ENCODE measurements around the gene MACIR. TPM values are rescaled to one million over a fixed set of nuclear protein-coding genes. Genes with fewer than 3 reads are reported as not detected.

MACIR gene
- total and polyA plus RNA-seq, 10 of the 15 experiments (the other 5 are each of a cell fraction or from before 2014, with no cell fraction given) = 2.1 to 16.1 (median 10.8) TPM

- ChIA-PET RAD21 (ENCODE audit: unreplicated experiment) (interaction anchor here (1.4 to 4.8 kb wide), 2 partner anchors 8 to 84 kb away, joined by 3 to 34 read pairs; no protein-coding TSS in a partner anchor), CTCF (interaction anchor here (0.8 to 1.4 kb wide), 5 partner anchors 9 to 213 kb away, joined by 3 to 4 read pairs (median 3); no protein-coding TSS in a partner anchor), POLR2A (interaction anchor here (1.3 kb wide), 1 partner anchor 9 kb away, joined by 5 read pairs; no protein-coding TSS in a partner anchor), SMC1A (ENCODE audit: uncharacterized antibody, unreplicated experiment) (interaction anchor here (0.6 to 9.1 kb wide), 5 partner anchors 9 to 128 kb away, joined by 3 to 64 read pairs (median 3); no protein-coding TSS in a partner anchor)
- peaks cover 61% of the 10 kb centered on the region for H3K79me2 ChIP-seq (ENCODE audit: control insufficient read depth, insufficient read depth, low read length)
- H4K20me1 ChIP-seq (ENCODE audit: control insufficient read depth, insufficient read depth) = no peaks in the 10 kb centered on the region
- H3K9me3 ChIP-seq (replicated peaks; ENCODE audit: control insufficient read depth, insufficient read depth, low read length) = no peaks in the 10 kb centered on the region; the same call in 2 of the 3 replicates
- no peak overlapping the region for H3K9ac ChIP-seq (ENCODE audit: control insufficient read depth, insufficient read depth, low read length)
- H3K27me3 ChIP-seq (replicated peaks in 1 of 2; ENCODE audit: control insufficient read depth in 2 of 2, insufficient read depth in 2 of 2, low read length in 1 of 2) = no peaks in the 10 kb centered on the region
- intact Hi-C loops (cut with micrococcal nuclease; ENCODE audit: unreplicated experiment) = no loop called here
- no peak overlapping the region for H3K27ac ChIP-seq (ENCODE audit: control insufficient read depth, insufficient read depth)
- no peak for DNase-seq (ENCODE audit: low read depth, low spot score)
- H3K36me3 ChIP-seq (ENCODE audit: control insufficient read depth in 2 of 2, insufficient read depth in 2 of 2, low read length in 1 of 2) = no peaks in the 10 kb centered on the region
- H3K4me2 ChIP-seq (ENCODE audit: control insufficient read depth, insufficient read depth) = peak overlapping the region; percentile 21; the same call in 1 of the 2 replicates
- H3K4me3 ChIP-seq = peak overlapping the region; percentile 34; the same call in 1 of the 2 replicates
- H3K4me1 ChIP-seq (ENCODE audit: control insufficient read depth, insufficient read depth, low read length) = peaks cover 3% of the 10 kb centered on the region; the same call in 1 of the 2 replicates
- in situ Hi-C loops (cut with MboI) = no loop called here
- no peak for FAIRE-seq
- ATAC-seq = no peak
- no TSS peak for BruUV-seq (replicated peaks)
- H2AFZ ChIP-seq (ENCODE audit: control insufficient read depth, low read depth, low read length) = no peak overlapping the region
- WGBS (ENCODE audit: insufficient coverage, insufficient replicate concordance, low lambda C conversion rate, missing lambda C conversion rate) = 35% methylated on average over 1 of the region's 1 CpG
- TF ChIP-seq CBX3 (IDR thresholded peaks at IDR 0.05; ENCODE audit: borderline replicate concordance, low read depth) (no peak), ATF3 (IDR thresholded peaks at IDR 0.05; ENCODE audit: borderline replicate concordance, extremely low read depth, low read depth, low read length) (no peak), ZNF217 (IDR thresholded peaks at IDR 0.05) (no peak), NR2C2 (IDR thresholded peaks at IDR 0.05; ENCODE audit: borderline replicate concordance, control insufficient read depth, insufficient read length, low read depth) (no peak), CREB1 (IDR thresholded peaks at IDR 0.05; ENCODE audit: low read depth) (no peak), SUZ12 (IDR thresholded peaks at IDR 0.05; ENCODE audit: unreplicated experiment) (no peak), SREBF1 (IDR thresholded peaks at IDR 0.05; ENCODE audit: low read length) (no peak), HDAC2 (IDR thresholded peaks at IDR 0.05) (no peak), STAT3 (IDR thresholded peaks at IDR 0.05; ENCODE audit: low read depth, low read length) (no peak), BRCA1 (IDR thresholded peaks at IDR 0.05; ENCODE audit: low read depth, low read length) (no peak), DPF2 (IDR thresholded peaks at IDR 0.05) (no peak), NKRF (conservative IDR thresholded peaks at IDR 0.05) (no peak), CREM (IDR thresholded peaks at IDR 0.05; ENCODE audit: low read depth) (no peak), CBX5 (IDR thresholded peaks at IDR 0.05; ENCODE audit: low read depth) (no peak), NFXL1 (IDR thresholded peaks at IDR 0.05; ENCODE audit: borderline replicate concordance) (no peak), SREBF2 (IDR thresholded peaks at IDR 0.05; ENCODE audit: low read length) (no peak)
- TF ChIP-seq, protein P1, sequence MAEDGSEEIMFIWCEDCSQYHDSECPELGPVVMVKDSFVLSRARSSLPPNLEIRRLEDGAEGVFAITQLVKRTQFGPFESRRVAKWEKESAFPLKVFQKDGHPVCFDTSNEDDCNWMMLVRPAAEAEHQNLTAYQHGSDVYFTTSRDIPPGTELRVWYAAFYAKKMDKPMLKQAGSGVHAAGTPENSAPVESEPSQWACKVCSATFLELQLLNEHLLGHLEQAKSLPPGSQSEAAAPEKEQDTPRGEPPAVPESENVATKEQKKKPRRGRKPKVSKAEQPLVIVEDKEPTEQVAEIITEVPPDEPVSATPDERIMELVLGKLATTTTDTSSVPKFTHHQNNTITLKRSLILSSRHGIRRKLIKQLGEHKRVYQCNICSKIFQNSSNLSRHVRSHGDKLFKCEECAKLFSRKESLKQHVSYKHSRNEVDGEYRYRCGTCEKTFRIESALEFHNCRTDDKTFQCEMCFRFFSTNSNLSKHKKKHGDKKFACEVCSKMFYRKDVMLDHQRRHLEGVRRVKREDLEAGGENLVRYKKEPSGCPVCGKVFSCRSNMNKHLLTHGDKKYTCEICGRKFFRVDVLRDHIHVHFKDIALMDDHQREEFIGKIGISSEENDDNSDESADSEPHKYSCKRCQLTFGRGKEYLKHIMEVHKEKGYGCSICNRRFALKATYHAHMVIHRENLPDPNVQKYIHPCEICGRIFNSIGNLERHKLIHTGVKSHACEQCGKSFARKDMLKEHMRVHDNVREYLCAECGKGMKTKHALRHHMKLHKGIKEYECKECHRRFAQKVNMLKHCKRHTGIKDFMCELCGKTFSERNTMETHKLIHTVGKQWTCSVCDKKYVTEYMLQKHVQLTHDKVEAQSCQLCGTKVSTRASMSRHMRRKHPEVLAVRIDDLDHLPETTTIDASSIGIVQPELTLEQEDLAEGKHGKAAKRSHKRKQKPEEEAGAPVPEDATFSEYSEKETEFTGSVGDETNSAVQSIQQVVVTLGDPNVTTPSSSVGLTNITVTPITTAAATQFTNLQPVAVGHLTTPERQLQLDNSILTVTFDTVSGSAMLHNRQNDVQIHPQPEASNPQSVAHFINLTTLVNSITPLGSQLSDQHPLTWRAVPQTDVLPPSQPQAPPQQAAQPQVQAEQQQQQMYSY (CRISPR knock-in tag; IDR thresholded peaks at IDR 0.05) = no peak
- TF ChIP-seq, protein P2, sequence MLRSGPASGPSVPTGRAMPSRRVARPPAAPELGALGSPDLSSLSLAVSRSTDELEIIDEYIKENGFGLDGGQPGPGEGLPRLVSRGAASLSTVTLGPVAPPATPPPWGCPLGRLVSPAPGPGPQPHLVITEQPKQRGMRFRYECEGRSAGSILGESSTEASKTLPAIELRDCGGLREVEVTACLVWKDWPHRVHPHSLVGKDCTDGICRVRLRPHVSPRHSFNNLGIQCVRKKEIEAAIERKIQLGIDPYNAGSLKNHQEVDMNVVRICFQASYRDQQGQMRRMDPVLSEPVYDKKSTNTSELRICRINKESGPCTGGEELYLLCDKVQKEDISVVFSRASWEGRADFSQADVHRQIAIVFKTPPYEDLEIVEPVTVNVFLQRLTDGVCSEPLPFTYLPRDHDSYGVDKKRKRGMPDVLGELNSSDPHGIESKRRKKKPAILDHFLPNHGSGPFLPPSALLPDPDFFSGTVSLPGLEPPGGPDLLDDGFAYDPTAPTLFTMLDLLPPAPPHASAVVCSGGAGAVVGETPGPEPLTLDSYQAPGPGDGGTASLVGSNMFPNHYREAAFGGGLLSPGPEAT (IDR thresholded peaks at IDR 0.05; ENCODE audit: low read depth) = no peak
Observed at GRCh38 chr5:103262422-103262871, 3.9 kb downstream of the MACIR start.
